ENCODE measurements around the gene FCHSD2.

GRCh38 chr11:72876147-72876546 is 266.0 kb downstream of the FCHSD2 start:
- TF ChIP-seq EZH2phosphoT487 (IDR thresholded peaks at IDR 0.05) (no peak), CTCF (IDR thresholded peaks at IDR 0.05) (no peak)
